Loucy (cell line): ENCODE measurements around the gene ETV3.

Experiments used
- EZH2phosphoT487 ChIP-seq: fragments of 200-600 bp; IDR thresholded peaks from 2 replicates; pipeline ENCODE4 v1.6.1; 2018; ENCODE audit warnings: antibody characterized with exemption, mild to moderate bottlenecking, moderate library complexity, borderline replicate concordance
- TF ChIP-seq, protein P1 (sequence below): fragments of 200-600 bp; sonication (generic); conservative IDR thresholded peaks from 2 replicates; pipeline ENCODE4 v1.5.1; 2014; ENCODE audit warnings: mild to moderate bottlenecking, antibody characterized with exemption, low read length

DNA sequence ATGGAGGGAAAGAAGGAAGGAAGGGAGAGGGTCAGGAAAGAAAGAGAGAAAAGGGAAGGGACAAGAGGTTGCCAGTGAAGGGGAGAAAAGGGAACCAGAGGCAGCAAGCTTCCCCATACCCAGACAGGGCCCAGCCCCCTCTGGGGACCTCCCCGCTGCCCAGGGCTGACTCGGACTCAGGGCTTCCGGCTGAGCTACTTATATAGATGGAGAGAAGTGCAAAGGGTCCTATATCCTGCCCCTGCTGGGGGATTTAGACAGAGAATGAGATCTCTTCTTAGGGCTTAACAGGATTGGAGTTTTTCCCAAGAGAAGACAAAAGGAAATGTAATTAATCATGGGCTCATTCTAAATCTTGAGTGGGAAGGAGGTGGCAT, 38.6 kb downstream of the ETV3 start, which contains the start of gene ETV3L:
- TF ChIP-seq, protein P1, sequence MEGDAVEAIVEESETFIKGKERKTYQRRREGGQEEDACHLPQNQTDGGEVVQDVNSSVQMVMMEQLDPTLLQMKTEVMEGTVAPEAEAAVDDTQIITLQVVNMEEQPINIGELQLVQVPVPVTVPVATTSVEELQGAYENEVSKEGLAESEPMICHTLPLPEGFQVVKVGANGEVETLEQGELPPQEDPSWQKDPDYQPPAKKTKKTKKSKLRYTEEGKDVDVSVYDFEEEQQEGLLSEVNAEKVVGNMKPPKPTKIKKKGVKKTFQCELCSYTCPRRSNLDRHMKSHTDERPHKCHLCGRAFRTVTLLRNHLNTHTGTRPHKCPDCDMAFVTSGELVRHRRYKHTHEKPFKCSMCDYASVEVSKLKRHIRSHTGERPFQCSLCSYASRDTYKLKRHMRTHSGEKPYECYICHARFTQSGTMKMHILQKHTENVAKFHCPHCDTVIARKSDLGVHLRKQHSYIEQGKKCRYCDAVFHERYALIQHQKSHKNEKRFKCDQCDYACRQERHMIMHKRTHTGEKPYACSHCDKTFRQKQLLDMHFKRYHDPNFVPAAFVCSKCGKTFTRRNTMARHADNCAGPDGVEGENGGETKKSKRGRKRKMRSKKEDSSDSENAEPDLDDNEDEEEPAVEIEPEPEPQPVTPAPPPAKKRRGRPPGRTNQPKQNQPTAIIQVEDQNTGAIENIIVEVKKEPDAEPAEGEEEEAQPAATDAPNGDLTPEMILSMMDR: no peak
- TF ChIP-seq EZH2phosphoT487: no peak
